Mesothelial cell of epicardium (in vitro differentiated cells): Measurements from ENCODE around the gene PHOSPHO1. TPM values are rescaled to one million over a fixed set of nuclear protein-coding genes. Genes with fewer than 3 reads are reported as not detected.

Experiments
- DNase-seq, 2 experiments: peaks; one replicate each; pipeline ENCODE4 v3.0.0; 2021; ENCODE audit warnings: low spot score in 2 of 2; ENCODE audit not compliant: unreplicated experiment in 2 of 2
- H3K27ac Mint-ChIP-seq: 2 replicates; pipeline ENCODE4 v1.8.0; 2021; ENCODE audit warnings: mixed read lengths
- H3K27me3 Mint-ChIP-seq: 2 replicates; pipeline ENCODE4 v1.8.0; 2021; ENCODE audit warnings: low read depth, mixed read lengths
- H3K36me3 Mint-ChIP-seq: 2 replicates; pipeline ENCODE4 v1.8.0; 2021; ENCODE audit warnings: mixed read lengths
- H3K4me1 Mint-ChIP-seq: 2 replicates; pipeline ENCODE4 v1.8.0; 2021; ENCODE audit warnings: mixed read lengths
- H3K4me3 Mint-ChIP-seq: 2 replicates; pipeline ENCODE4 v1.8.0; 2021; ENCODE audit warnings: mild to moderate bottlenecking, moderate library complexity, mixed read lengths
- H3K9me3 Mint-ChIP-seq: 2 replicates; pipeline ENCODE4 v1.8.0; 2021; ENCODE audit warnings: mixed read lengths
- total RNA-seq: library from RNA; stranded (reverse); gene quantifications from 3 replicates; pipeline ENCODE4 v1.2.1, GENCODE V29; 2021
- TF ChIP-seq, protein P1 (sequence below): fragments of 200-600 bp; sonication (generic); IDR thresholded peaks from one replicate; pipeline ENCODE4 v1.5.0; 2021; ENCODE audit warnings: antibody characterized with exemption; ENCODE audit not compliant: unreplicated experiment

Gene PHOSPHO1
- total RNA-seq, 1 donor from 2014 or later = 0.25 TPM

DNA sequence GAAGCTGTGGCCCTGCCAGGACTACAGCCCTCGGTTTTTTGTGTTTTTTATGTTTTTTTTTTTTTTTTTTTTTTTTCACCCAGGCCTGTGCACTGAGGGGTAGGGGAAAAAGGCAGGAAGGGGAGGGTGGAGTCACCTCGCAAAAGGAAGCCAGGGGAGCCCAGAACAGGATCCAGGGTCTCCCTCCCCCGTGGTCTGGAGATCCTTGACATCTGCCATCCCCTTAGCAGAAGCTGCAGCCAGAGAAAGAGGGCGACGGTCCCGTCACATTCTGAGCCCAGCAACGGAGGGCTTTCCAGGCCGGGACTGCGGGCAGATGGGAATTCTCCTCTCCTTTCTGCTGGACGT, 29.1 kb upstream of the PHOSPHO1 start:
- TF ChIP-seq, protein P1, sequence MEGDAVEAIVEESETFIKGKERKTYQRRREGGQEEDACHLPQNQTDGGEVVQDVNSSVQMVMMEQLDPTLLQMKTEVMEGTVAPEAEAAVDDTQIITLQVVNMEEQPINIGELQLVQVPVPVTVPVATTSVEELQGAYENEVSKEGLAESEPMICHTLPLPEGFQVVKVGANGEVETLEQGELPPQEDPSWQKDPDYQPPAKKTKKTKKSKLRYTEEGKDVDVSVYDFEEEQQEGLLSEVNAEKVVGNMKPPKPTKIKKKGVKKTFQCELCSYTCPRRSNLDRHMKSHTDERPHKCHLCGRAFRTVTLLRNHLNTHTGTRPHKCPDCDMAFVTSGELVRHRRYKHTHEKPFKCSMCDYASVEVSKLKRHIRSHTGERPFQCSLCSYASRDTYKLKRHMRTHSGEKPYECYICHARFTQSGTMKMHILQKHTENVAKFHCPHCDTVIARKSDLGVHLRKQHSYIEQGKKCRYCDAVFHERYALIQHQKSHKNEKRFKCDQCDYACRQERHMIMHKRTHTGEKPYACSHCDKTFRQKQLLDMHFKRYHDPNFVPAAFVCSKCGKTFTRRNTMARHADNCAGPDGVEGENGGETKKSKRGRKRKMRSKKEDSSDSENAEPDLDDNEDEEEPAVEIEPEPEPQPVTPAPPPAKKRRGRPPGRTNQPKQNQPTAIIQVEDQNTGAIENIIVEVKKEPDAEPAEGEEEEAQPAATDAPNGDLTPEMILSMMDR = no peak
- Mint-ChIP-seq H3K27me3 (peaks cover 7% of the 10 kb centered on the region), H3K36me3 (no peaks in the 10 kb centered on the region), H3K9me3 (no peaks in the 10 kb centered on the region), H3K4me3 (peak overlapping the region; percentile 72), H3K4me1 (no peaks in the 10 kb centered on the region), H3K27ac (no peak overlapping the region)
- DNase-seq = no peak

GRCh38 chr17:49258394-49258793, 27.8 kb upstream of the PHOSPHO1 start:
- TF ChIP-seq, protein P1 = no peak
- Mint-ChIP-seq H3K27ac (no peak overlapping the region), H3K4me1 (no peaks in the 10 kb centered on the region), H3K9me3 (no peaks in the 10 kb centered on the region), H3K27me3 (peaks cover 7% of the 10 kb centered on the region), H3K4me3 (no peak overlapping the region), H3K36me3 (no peaks in the 10 kb centered on the region)
- no peak for DNase-seq

- Mint-ChIP-seq H3K27ac (no peak overlapping the region), H3K27me3 (no peaks in the 10 kb centered on the region), H3K4me3 (no peak overlapping the region), H3K9me3 (no peaks in the 10 kb centered on the region), H3K4me1 (no peaks in the 10 kb centered on the region), H3K36me3 (no peaks in the 10 kb centered on the region)
- DNase-seq = no peak
- TF ChIP-seq, protein P1 = no peak
Measured at GRCh38 chr17:49255125-49255524, 24.5 kb upstream of the PHOSPHO1 start.

DNA sequence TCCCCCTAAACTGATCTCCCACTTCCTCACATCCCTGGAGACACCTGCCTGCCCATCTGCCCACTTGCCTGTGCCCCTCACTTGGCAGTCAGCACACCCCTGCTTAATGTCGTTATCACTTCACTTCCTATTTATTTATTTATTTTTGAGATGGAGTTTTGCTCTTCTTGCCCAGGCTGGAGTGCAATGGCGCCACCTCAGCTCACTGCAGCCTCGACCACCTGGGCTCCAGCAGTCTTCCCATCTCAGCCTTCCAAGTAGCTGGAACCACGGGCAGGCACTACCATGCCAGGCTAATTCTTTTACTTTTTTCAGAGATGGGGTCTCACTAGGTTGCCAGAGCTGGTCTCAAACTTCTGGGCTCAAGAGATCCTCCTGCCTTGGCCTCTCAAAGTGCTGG, 23.5 kb upstream of the PHOSPHO1 start:
- H3K4me1 Mint-ChIP-seq = peaks cover 2% of the 10 kb centered on the region

DNA sequence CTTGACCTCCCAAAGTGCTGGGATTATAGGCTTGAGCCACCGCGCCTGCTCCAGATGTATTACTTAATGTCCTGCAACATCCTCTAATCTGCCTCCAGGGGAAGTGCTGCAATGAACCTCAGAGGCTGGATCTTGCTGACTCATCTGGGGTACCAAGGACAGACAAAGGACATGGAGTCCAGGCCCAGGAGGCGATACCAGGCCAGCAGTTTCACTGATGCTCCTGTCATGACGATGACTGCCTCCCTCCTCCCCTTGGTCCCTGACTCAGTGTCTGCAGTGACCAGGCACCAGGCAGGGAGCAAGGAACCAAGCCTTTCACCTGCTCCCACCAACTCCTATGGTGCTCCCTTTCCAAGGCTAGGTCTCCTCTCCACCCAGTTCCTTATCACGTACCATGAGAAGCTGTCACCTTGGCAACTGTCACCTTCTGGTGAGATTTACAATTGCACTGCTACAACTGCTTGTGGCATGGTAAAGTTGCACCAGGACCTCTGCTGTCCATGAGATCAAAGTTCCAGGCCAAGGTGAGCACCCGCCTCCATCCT, 21.6 kb upstream of the PHOSPHO1 start:
- Mint-ChIP-seq H3K4me3 (no peak overlapping the region), H3K9me3 (no peaks in the 10 kb centered on the region), H3K4me1 (peaks cover 2% of the 10 kb centered on the region), H3K36me3 (no peaks in the 10 kb centered on the region), H3K27me3 (no peaks in the 10 kb centered on the region), H3K27ac (no peak overlapping the region)
- DNase-seq = no peak
- TF ChIP-seq, protein P1 = no peak

More for the DNA sequence above, 23.5 kb upstream of the PHOSPHO1 start:
- no peak overlapping the region for H3K4me3 Mint-ChIP-seq
- TF ChIP-seq, protein P1 = no peak
- DNase-seq = no peak
- no peaks in the 10 kb centered on the region for H3K36me3 Mint-ChIP-seq
- no peaks in the 10 kb centered on the region for H3K9me3 Mint-ChIP-seq
- no peak overlapping the region for H3K27ac Mint-ChIP-seq
- no peaks in the 10 kb centered on the region for H3K27me3 Mint-ChIP-seq
